ENCODE data around the gene CDH8. TPM values are rescaled to one million over a fixed set of nuclear protein-coding genes. Genes with fewer than 3 reads are reported as not detected.
A peak's percentile ranks its signal among the peaks of the same experiment; 100 is the strongest.

CDH8 gene
- total RNA-seq, 1 experiment from 2014 or later = 50.5 TPM

- intact Hi-C loops (cut with micrococcal nuclease; ENCODE audit: unreplicated experiment) = loop anchor here (10.0 kb wide), 1 partner anchor 375 kb away; the partner anchor contains the start of gene CDH8
- CTCF ChIA-PET = no interaction called here
Measured at GRCh38 chr16:61659936-61660335, 376.3 kb downstream of the CDH8 start.

GRCh38 chr16:61654962-61655361, 381.3 kb downstream of the CDH8 start:
- TF ChIP-seq EZH2 (IDR thresholded peaks at IDR 0.05; ENCODE audit: borderline replicate concordance, low read depth, low read length, poor library complexity, severe bottlenecking) = no peak
- 0 out of 2 replicates have a peak, but pooled peaks have one; percentile 20 for TF ChIP-seq CTCF (conservative IDR thresholded peaks at IDR 0.05; ENCODE audit: low read depth, low read length)
- Histone ChIP-seq H3K36me3 (ENCODE audit: insufficient read depth, low read length, poor library complexity, severe bottlenecking) (no peaks in the 10 kb centered on the region), H3K4me1 (ENCODE audit: insufficient read depth, low read length, poor library complexity, severe bottlenecking) (no peaks in the 10 kb centered on the region), H3K4me3 (ENCODE audit: low read depth, low read length, poor library complexity, severe bottlenecking) (no peak overlapping the region), H3K27me3 (replicated peaks; ENCODE audit: insufficient read depth, low read depth, low read length, poor library complexity) (no peaks in the 10 kb centered on the region), H3K27ac (ENCODE audit: low read depth, low read length, poor library complexity, severe bottlenecking) (no peak overlapping the region), H3K9me3 (ENCODE audit: low read depth, low read length, poor library complexity, severe bottlenecking) (no peaks in the 10 kb centered on the region)
- POLR2A ChIA-PET (ENCODE audit: low non-redundant PET) = no interaction called here
- CTCF ChIA-PET = no interaction called here
- no TSS peak for BruUV-seq (replicated peaks)
- intact Hi-C loops (cut with micrococcal nuclease; ENCODE audit: unreplicated experiment) = no loop called here
- DNase-seq (ENCODE audit: low spot score) = no peak

More at GRCh38 chr16:61659936-61660335, 376.3 kb downstream of the CDH8 start:
- Histone ChIP-seq H3K9me3 (ENCODE audit: low read depth, low read length, poor library complexity, severe bottlenecking) (no peaks in the 10 kb centered on the region), H3K36me3 (ENCODE audit: insufficient read depth, low read length, poor library complexity, severe bottlenecking) (no peaks in the 10 kb centered on the region), H3K27me3 (replicated peaks; ENCODE audit: insufficient read depth, low read depth, low read length, poor library complexity) (no peaks in the 10 kb centered on the region), H3K27ac (ENCODE audit: low read depth, low read length, poor library complexity, severe bottlenecking) (no peak overlapping the region), H3K4me3 (ENCODE audit: low read depth, low read length, poor library complexity, severe bottlenecking) (no peak overlapping the region), H3K4me1 (ENCODE audit: insufficient read depth, low read length, poor library complexity, severe bottlenecking) (no peaks in the 10 kb centered on the region)
- TF ChIP-seq CTCF (conservative IDR thresholded peaks at IDR 0.05; ENCODE audit: low read depth, low read length) (no peak), EZH2 (IDR thresholded peaks at IDR 0.05; ENCODE audit: borderline replicate concordance, low read depth, low read length, poor library complexity, severe bottlenecking) (no peak)
- DNase-seq (ENCODE audit: low spot score) = no peak
- POLR2A ChIA-PET (ENCODE audit: low non-redundant PET) = no interaction called here
- BruUV-seq (replicated peaks) = no TSS peak

- Histone ChIP-seq H3K27ac (ENCODE audit: low read depth, low read length, poor library complexity, severe bottlenecking) (no peak overlapping the region), H3K36me3 (ENCODE audit: insufficient read depth, low read length, poor library complexity, severe bottlenecking) (no peaks in the 10 kb centered on the region), H3K4me3 (ENCODE audit: low read depth, low read length, poor library complexity, severe bottlenecking) (no peak overlapping the region), H3K4me1 (ENCODE audit: insufficient read depth, low read length, poor library complexity, severe bottlenecking) (no peaks in the 10 kb centered on the region), H3K9me3 (ENCODE audit: low read depth, low read length, poor library complexity, severe bottlenecking) (no peaks in the 10 kb centered on the region), H3K27me3 (replicated peaks; ENCODE audit: insufficient read depth, low read depth, low read length, poor library complexity) (no peaks in the 10 kb centered on the region)
- intact Hi-C loops (cut with micrococcal nuclease; ENCODE audit: unreplicated experiment) = no loop called here
- BruUV-seq (replicated peaks) = no TSS peak
- CTCF ChIA-PET = no interaction called here
- POLR2A ChIA-PET (ENCODE audit: low non-redundant PET) = no interaction called here
- no peak for DNase-seq (ENCODE audit: low spot score)
- TF ChIP-seq EZH2 (IDR thresholded peaks at IDR 0.05; ENCODE audit: borderline replicate concordance, low read depth, low read length, poor library complexity, severe bottlenecking) = no peak
- no peak for TF ChIP-seq CTCF (conservative IDR thresholded peaks at IDR 0.05; ENCODE audit: low read depth, low read length)
Measured at GRCh38 chr16:61653544-61653943, 382.7 kb downstream of the CDH8 start.

Data from A673 (cell line).